GM18858 (cell line): ENCODE measurements around the gene TNS1.

Experiments
- ATAC-seq: cut with Tn5 transposase; IDR thresholded peaks from one replicate; pipeline ENCODE4 v1.9.1; 2021; ENCODE audit not compliant: unreplicated experiment

TNS1 gene

DNA sequence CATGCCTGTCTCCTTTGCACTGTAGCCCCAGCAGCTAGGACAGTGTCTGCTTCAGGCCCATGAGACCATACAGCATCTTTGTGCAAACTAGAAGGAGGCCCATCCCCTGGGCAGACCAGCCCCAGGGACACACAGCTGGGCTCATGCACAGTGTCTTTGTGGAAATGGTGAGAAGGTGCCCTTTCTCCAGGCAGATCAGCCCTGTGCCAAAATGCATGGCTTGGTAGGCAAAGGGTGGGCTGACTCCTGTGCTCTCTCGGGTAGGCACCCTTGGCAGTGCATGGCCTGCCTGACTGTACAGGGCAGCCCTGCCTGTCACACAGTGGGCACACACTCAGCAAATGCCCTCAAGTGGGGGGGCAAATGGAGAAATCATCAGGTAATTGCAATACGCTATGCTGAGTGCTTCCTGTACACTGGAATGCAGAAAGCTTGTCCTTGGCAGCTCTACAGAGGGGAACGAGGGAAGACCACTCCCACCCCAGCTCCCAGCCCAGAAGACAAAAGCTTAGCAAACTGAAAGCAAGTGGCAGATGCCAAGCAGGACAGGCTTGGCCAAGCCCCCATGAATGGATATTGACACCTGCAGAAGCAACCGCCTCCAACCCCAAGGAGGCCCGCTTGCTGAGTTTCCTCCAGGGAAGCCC, 21.6 kb downstream of the TNS1 start:
- ATAC-seq, result no peak

DNA sequence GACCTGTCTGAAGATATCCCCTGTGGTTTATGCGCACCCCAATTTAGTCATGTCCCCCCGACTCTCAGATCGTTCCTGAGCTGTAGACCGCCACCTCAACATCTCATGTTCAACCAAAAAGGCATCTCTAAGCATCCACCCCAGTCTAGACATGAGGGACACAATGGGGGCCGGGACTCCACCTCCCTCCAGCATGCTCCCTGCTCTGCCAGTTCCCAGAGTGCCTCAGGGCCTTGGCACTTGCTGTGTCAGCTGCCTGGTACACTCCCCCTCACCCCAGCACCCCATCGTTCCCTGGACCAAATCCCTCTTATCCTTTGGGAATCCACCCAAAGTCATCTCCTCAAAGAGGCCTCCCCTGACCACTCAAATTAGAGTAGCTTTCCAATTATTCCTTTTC, 22.2 kb downstream of the TNS1 start:
- no peak for ATAC-seq

DNA sequence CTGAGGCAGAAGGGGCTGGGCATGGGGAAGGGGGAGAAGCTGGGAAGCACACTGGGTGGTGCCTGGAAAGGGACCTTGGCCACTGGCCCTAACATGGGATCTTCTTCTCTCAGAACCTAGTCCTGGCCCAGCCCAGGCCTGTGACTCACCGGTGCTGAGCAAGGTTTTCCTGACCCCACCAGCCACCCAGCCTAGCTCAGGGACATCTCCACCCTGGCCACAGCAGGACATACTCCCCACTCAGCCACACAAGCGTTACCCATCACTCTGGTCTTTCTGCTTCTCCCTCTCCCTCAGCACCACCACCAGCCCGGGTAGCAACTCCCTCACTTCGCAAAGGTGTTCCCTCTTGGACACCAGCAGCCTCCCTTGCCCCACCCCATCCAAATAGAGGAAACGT, 22.8 kb downstream of the TNS1 start:
- no peak for ATAC-seq

DNA sequence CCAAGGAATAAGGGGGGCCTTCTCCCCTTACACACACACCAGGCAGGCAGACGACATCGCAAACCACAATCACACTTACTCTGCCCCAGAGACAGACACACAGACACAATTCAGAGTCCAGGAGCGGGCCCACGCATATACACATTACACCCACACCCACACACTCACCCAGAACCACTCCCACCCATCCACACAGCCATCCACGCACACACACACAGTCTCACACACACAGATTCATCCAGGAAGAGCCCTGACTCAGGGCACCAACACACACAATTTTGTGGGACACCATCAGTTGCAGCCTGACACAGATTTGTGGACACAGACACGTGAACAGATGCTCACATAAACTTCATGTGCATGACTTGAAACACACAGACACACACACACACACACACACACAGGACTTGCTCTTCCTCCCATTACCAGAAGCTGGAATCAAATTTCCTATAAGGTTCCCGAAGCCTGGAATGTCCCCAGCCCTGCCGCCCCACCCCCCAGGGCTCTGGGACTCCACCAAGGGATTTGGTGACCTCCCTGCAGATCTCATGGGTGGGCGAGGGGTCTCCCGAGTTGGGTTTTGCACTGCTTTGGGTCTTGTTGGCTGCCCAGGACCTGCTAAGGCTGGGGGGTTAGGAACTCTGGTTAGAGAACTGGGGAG, 23.5 kb downstream of the TNS1 start:
- ATAC-seq, result no peak

- ATAC-seq, result no peak
These were observed 24.2 kb downstream of the TNS1 start for GRCh38 chr2:217978536-217979150.

DNA sequence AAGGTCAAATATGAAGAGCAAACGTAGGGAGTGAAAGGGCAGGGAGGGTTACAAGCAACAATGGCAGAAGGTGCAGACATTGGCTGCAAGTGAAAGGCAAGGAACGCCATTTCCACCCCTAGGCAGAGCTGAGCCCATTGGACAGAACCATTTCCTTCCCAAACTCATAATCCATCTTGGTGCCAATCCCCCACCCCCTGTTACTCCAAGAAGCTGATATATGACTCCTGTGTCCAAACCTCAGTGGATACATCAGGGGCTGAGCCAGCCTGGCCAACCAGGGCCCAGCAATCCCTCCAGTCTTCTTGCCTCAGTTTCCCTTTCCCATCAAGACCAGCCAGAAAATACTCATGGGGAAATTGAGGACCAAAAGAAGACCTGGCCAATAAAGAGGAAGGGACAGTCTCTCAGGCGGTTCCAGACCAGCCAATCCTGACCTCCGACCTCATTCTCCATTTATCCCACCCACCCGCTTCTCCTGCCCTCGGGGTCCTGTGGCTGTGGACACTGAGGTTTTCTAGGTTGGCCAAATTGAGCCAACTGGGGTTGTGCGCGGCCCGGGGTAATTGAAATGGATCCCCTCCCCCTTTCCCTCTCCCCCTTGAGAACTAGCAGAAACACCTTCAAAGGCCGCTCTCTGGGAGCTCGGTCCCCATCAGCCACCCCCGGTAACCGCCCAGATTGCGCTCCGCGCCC, 24.8 kb downstream of the TNS1 start:
- ATAC-seq, result no peak

- no peak for ATAC-seq
These were observed 26.5 kb downstream of the TNS1 start for GRCh38 chr2:217976301-217976700.

DNA sequence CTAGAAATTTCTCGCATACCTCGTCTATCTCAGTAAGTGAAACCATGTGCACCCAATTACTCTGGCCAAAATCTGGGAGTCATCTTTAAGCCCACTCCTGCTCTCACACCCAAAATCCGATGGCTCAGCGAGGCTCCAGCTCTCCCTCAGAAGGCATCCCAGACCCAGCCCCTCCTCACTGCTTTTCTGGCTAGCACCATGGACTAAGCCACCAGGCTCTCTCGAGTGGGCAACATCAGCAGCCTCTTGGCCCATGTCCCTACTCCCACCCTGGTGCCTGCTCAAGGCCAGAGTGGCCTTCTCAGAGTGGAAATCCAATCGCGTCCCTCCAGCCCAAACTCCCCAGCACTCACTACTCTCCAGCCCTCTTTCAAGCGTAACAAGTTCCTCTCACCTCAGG, 27.2 kb downstream of the TNS1 start:
- no peak for ATAC-seq

DNA sequence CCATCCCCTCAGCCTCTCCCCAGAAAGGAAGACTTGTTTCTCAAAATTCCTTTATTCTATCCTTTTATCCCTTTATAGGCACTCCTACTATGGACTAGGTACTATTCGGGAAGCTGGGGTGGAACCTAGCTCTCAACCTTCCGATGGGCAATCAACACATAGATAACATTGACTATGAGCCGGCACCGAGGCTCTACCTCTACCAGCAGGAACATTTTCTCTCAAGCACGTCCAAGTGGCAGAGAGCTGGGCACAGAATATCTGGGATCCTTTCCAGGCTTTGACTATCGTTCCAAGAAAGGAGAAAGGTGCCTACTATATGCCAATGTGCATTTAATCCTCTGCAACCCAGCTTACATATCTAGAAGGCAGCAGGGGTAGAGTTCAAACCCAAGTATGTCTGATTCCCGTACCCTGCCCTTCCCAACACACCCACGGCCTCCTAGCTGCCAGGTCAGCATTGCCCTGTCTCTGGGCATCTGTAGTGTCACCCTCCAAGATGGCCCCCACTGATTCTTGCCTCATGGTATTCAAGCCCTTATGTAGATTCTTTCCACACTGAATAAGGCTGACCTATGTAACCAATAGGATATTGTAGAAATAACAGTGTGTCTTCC, 28.3 kb downstream of the TNS1 start:
- ATAC-seq, result no peak

GRCh38 chr2:217973008-217973787, 29.6 kb downstream of the TNS1 start:
- no peak for ATAC-seq

DNA sequence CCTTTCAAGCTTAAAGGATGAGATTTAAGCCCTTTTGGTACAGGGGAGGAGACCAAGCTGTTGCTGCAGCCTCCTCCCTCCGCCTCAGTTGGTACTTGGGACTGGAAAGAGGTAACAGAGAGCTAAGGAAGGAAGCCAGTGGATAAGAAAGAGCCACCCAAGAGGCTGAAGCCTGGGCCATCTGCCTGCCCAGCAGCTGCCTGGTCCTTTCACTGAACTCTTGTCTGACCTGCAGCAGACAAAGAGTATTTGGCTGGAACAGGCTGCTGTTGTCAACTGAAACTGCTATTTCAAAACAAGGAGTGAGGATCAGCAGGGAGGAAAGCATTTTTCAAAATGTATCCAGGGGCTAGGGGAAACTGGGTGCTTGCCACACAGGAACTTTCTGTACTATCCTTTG, 30.3 kb downstream of the TNS1 start:
- no peak for ATAC-seq

GRCh38 chr2:217972037-217972436, 30.8 kb downstream of the TNS1 start:
- ATAC-seq, result no peak

- ATAC-seq, result no peak
These were observed 31.6 kb downstream of the TNS1 start for GRCh38 chr2:217971166-217971565.

- ATAC-seq, result no peak
These were observed 32.6 kb downstream of the TNS1 start for GRCh38 chr2:217970206-217970605.

DNA sequence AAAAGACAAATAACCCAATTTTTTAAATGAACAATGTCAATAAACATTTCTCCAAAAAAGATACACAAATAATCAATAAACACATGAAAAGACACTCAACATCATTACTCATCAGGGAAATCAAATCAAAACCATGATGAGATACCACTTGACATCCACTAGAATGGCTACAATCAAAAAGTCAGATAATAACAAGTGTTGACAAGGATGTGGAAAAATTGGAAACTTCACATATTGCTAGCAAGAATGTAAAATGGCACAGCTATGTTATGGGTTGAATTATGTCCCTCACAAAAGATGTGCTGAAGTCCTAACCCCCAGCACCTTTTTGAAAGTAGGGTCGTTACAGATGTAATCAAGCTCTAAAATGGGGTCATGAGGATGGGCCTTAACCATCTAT, 33.2 kb downstream of the TNS1 start:
- ATAC-seq, result no peak

DNA sequence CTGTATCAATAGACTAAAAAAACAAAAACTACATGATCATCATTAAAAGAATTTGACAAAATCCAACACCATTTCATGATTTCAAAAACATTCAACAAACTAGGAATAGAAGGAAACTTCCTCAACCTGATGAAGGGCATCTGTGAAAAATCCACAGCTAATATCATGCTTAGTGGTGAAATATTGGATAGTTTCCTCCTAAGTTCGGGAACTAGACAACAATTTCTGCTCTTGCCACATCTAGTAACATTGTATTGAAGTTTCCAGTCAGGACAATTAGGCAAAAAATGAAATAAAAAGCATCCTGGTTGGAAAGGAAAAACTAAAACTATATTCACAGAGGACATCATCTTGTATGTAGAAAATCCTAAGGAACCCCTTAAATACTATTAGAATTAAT, 34.8 kb downstream of the TNS1 start:
- no peak for ATAC-seq

DNA sequence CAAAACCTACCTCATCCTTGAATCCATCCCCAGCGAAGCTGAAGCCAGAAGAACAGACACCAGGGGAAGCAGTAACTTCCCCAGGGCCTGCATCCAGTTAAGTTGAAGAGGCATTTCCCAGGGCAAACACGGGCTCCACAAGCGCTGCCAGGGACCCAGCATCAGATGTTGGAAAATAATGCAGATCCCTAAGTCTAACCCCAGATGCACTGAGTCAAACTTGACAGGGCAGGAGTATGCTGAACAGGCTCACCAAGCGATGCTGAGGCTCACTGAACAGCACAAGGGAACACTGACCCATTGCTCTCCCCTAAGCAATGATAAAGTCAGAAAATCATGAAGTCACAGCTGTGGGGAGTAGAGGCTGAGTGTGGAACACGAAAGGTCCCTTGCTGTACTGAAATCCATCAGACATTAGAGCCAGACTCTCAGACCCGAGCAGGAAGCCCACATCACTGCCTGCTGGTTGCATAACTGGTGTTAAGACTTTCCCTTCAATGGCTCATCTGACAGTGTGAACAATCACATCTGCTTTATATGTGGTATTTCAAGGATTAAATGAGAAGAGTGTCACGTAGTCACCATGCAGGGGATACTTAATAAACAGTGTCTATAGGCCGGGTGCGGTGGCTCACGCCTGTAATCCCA, 36.2 kb downstream of the TNS1 start:
- no peak for ATAC-seq

- no peak for ATAC-seq
These were observed 38.3 kb downstream of the TNS1 start for GRCh38 chr2:217964275-217965161.

- ATAC-seq, result no peak
These were observed 42.4 kb downstream of the TNS1 start for GRCh38 chr2:217960351-217960750.
